ENCODE measurements around the gene TMEM121B. TPM values are rescaled to one million over a fixed set of nuclear protein-coding genes. Genes with fewer than 3 reads are reported as not detected.

Gene TMEM121B
- 0.10 and 3.7 TPM in 2 replicates for polyA plus RNA-seq

GRCh38 chr22:17121233-17122195, at the start of gene TMEM121B:
TMEM121B (minus strand) TSS chr22:17121360; CDS start chr22:17121127, 233 bp downstream.

GRCh38 chr22:17158568-17159503, 37.7 kb upstream of the TMEM121B start, which contains the start of gene HDHD5:
HDHD5 (minus strand) TSS chr22:17159277; CDS start chr22:17159251, 26 bp downstream.

GRCh38 chr22:17084554-17085276, 36.4 kb downstream of the TMEM121B start, which contains the start of gene IL17RA:
IL17RA (plus strand) TSS chr22:17085000; CDS start chr22:17085092, 92 bp downstream.

Other genes with a start within 250 kb of the TMEM121B start
- gene GAB4, start 113.1 kb downstream of the TMEM121B start, polyA plus RNA-seq, result not detected in 2 replicates
- gene IL17RA, start 36.4 kb downstream of the TMEM121B start, polyA plus RNA-seq, result 0.26 TPM in 1 of 2 replicates, not detected in the other
- gene HDHD5, start 37.9 kb upstream of the TMEM121B start, polyA plus RNA-seq, result 8.2 and 18.6 TPM in 2 replicates
- gene ADA2, start 98.1 kb upstream of the TMEM121B start, polyA plus RNA-seq, result 0.42 and 0.56 TPM in 2 replicates
- 0.11 and 0.75 TPM in 2 replicates for gene CECR2, start 248.1 kb upstream of the TMEM121B start, polyA plus RNA-seq